ENCODE results near the gene OLFML2B.
"Not testable (repeated sequence)": the region's sequence is repeated elsewhere in the genome, so short reads cannot be mapped to it uniquely, and the experiment has no call there.

OLFML2B gene

GRCh38 chr1:162059721-162060120 is 36.1 kb upstream of the OLFML2B start:
- H4K8ac ChIP-seq (ENCODE audit: low read depth, low read length) = no peak overlapping the region
- H3K23ac ChIP-seq (ENCODE audit: low read length) = peak overlapping the region; percentile 32
- no peak overlapping the region for H2AK5ac ChIP-seq (ENCODE audit: low read length)
- H3K27me3 ChIP-seq (ENCODE audit: insufficient read depth, low read length, poor library complexity) = no peaks in the 10 kb centered on the region
- no peak overlapping the region for H3K18ac ChIP-seq (ENCODE audit: low read length)
- no peak overlapping the region for H3K9ac ChIP-seq (ENCODE audit: low read length)
- no peak overlapping the region for H2BK120ac ChIP-seq (ENCODE audit: low read depth, low read length)
- no peaks in the 10 kb centered on the region for H3K79me2 ChIP-seq (ENCODE audit: control insufficient read depth, insufficient read depth, low read length)
- no peak overlapping the region for H3K4me3 ChIP-seq (ENCODE audit: low read length)
- no peak for DNase-seq
- no peak overlapping the region for H2BK15ac ChIP-seq (replicated peaks; ENCODE audit: low read depth)
- H4K5ac ChIP-seq (ENCODE audit: low read length) = no peak overlapping the region
- no peaks in the 10 kb centered on the region for H3K79me1 ChIP-seq (ENCODE audit: low read length)
- no peak overlapping the region for H2BK5ac ChIP-seq (ENCODE audit: low read length)
- H3K56ac ChIP-seq (ENCODE audit: low read length) = no peak overlapping the region
- H3K27ac ChIP-seq (ENCODE audit: low read depth, low read length) = no peak overlapping the region
- H3K4me2 ChIP-seq (ENCODE audit: low read length) = no peak overlapping the region
- H3K4me1 ChIP-seq (ENCODE audit: control insufficient read depth, low read depth, low read length) = no peaks in the 10 kb centered on the region
- no CpG with 5 or more reads among the region's 3 CpGs for WGBS (ENCODE audit: extremely low coverage, insufficient coverage, low lambda C conversion rate)
- H3K4ac ChIP-seq (ENCODE audit: low read depth, low read length) = no peak overlapping the region
- H3K36me3 ChIP-seq (ENCODE audit: control insufficient read depth, insufficient read depth, low read length) = no peaks in the 10 kb centered on the region

- H3K4me3 ChIP-seq (ENCODE audit: low read length) = no peak overlapping the region
- H3K23ac ChIP-seq (ENCODE audit: low read length) = no peak overlapping the region
- no peak overlapping the region for H4K8ac ChIP-seq (ENCODE audit: low read depth, low read length)
- DNase-seq = no peak
- no peaks in the 10 kb centered on the region for H3K36me3 ChIP-seq (ENCODE audit: control insufficient read depth, insufficient read depth, low read length)
- no peak overlapping the region for H2AK5ac ChIP-seq (ENCODE audit: low read length)
- H3K56ac ChIP-seq (ENCODE audit: low read length) = no peak overlapping the region
- H3K4me2 ChIP-seq (ENCODE audit: low read length) = no peak overlapping the region
- no peak overlapping the region for H3K9ac ChIP-seq (ENCODE audit: low read length)
- H2BK5ac ChIP-seq (ENCODE audit: low read length) = no peak overlapping the region
- no peaks in the 10 kb centered on the region for H3K79me1 ChIP-seq (ENCODE audit: low read length)
- H3K27ac ChIP-seq (ENCODE audit: low read depth, low read length) = no peak overlapping the region
- H3K4ac ChIP-seq (ENCODE audit: low read depth, low read length) = no peak overlapping the region
- no peak overlapping the region for H3K18ac ChIP-seq (ENCODE audit: low read length)
- WGBS (ENCODE audit: extremely low coverage, insufficient coverage, low lambda C conversion rate) = no CpG with 5 or more reads among the region's 3 CpGs
- no peaks in the 10 kb centered on the region for H3K27me3 ChIP-seq (ENCODE audit: insufficient read depth, low read length, poor library complexity)
- H4K5ac ChIP-seq (ENCODE audit: low read length) = no peak overlapping the region
- H2BK120ac ChIP-seq (ENCODE audit: low read depth, low read length) = no peak overlapping the region
- H2BK15ac ChIP-seq (replicated peaks; ENCODE audit: low read depth) = no peak overlapping the region
- no peaks in the 10 kb centered on the region for H3K4me1 ChIP-seq (ENCODE audit: control insufficient read depth, low read depth, low read length)
- no peaks in the 10 kb centered on the region for H3K79me2 ChIP-seq (ENCODE audit: control insufficient read depth, insufficient read depth, low read length)
Observed at GRCh38 chr1:162056579-162056978, 32.9 kb upstream of the OLFML2B start.

- no peak overlapping the region for H3K9ac ChIP-seq (ENCODE audit: low read length)
- no peak overlapping the region for H2BK15ac ChIP-seq (replicated peaks; ENCODE audit: low read depth)
- no peak overlapping the region for H2BK120ac ChIP-seq (ENCODE audit: low read depth, low read length)
- H4K5ac ChIP-seq (ENCODE audit: low read length) = no peak overlapping the region
- H3K27me3 ChIP-seq (ENCODE audit: insufficient read depth, low read length, poor library complexity) = no peaks in the 10 kb centered on the region
- peak; percentile 85 for DNase-seq
- H3K4me2 ChIP-seq (ENCODE audit: low read length) = no peak overlapping the region
- H3K36me3 ChIP-seq (ENCODE audit: control insufficient read depth, insufficient read depth, low read length) = no peaks in the 10 kb centered on the region
- no peak overlapping the region for H3K4me3 ChIP-seq (ENCODE audit: low read length)
- H3K4me1 ChIP-seq (ENCODE audit: control insufficient read depth, low read depth, low read length) = no peaks in the 10 kb centered on the region
- H3K27ac ChIP-seq (ENCODE audit: low read depth, low read length) = no peak overlapping the region
- no peak overlapping the region for H3K4ac ChIP-seq (ENCODE audit: low read depth, low read length)
- WGBS (ENCODE audit: extremely low coverage, insufficient coverage, low lambda C conversion rate) = no CpG with 5 or more reads among the region's 3 CpGs
- H2AK5ac ChIP-seq (ENCODE audit: low read length) = no peak overlapping the region
- no peak overlapping the region for H2BK5ac ChIP-seq (ENCODE audit: low read length)
- no peaks in the 10 kb centered on the region for H3K79me2 ChIP-seq (ENCODE audit: control insufficient read depth, insufficient read depth, low read length)
- H3K56ac ChIP-seq (ENCODE audit: low read length) = no peak overlapping the region
- no peak overlapping the region for H3K23ac ChIP-seq (ENCODE audit: low read length)
- H3K18ac ChIP-seq (ENCODE audit: low read length) = no peak overlapping the region
- H3K79me1 ChIP-seq (ENCODE audit: low read length) = no peaks in the 10 kb centered on the region
- H4K8ac ChIP-seq (ENCODE audit: low read depth, low read length) = no peak overlapping the region
Observed at GRCh38 chr1:162056043-162056442, 32.4 kb upstream of the OLFML2B start.

- H3K4me2 ChIP-seq (ENCODE audit: low read length) = no peak overlapping the region
- no peak overlapping the region for H2BK5ac ChIP-seq (ENCODE audit: low read length)
- H2BK15ac ChIP-seq (replicated peaks; ENCODE audit: low read depth) = no peak overlapping the region
- H3K56ac ChIP-seq (ENCODE audit: low read length) = no peak overlapping the region
- no peak overlapping the region for H4K8ac ChIP-seq (ENCODE audit: low read depth, low read length)
- no peak overlapping the region for H2BK120ac ChIP-seq (ENCODE audit: low read depth, low read length)
- no CpG with 5 or more reads among the region's 3 CpGs for WGBS (ENCODE audit: extremely low coverage, insufficient coverage, low lambda C conversion rate)
- no peak overlapping the region for H3K4me3 ChIP-seq (ENCODE audit: low read length)
- H4K5ac ChIP-seq (ENCODE audit: low read length) = no peak overlapping the region
- H3K18ac ChIP-seq (ENCODE audit: low read length) = no peak overlapping the region
- no peak overlapping the region for H3K4ac ChIP-seq (ENCODE audit: low read depth, low read length)
- no peak for DNase-seq
- H3K27me3 ChIP-seq (ENCODE audit: insufficient read depth, low read length, poor library complexity) = no peaks in the 10 kb centered on the region
- no peaks in the 10 kb centered on the region for H3K4me1 ChIP-seq (ENCODE audit: control insufficient read depth, low read depth, low read length)
- no peaks in the 10 kb centered on the region for H3K36me3 ChIP-seq (ENCODE audit: control insufficient read depth, insufficient read depth, low read length)
- H3K23ac ChIP-seq (ENCODE audit: low read length) = no peak overlapping the region
- H3K27ac ChIP-seq (ENCODE audit: low read depth, low read length) = no peak overlapping the region
- no peak overlapping the region for H3K9ac ChIP-seq (ENCODE audit: low read length)
- no peaks in the 10 kb centered on the region for H3K79me1 ChIP-seq (ENCODE audit: low read length)
- no peaks in the 10 kb centered on the region for H3K79me2 ChIP-seq (ENCODE audit: control insufficient read depth, insufficient read depth, low read length)
- no peak overlapping the region for H2AK5ac ChIP-seq (ENCODE audit: low read length)
Observed at GRCh38 chr1:162055062-162055461, 31.4 kb upstream of the OLFML2B start.

GRCh38 chr1:162053949-162054348 is 30.3 kb upstream of the OLFML2B start:
- H4K8ac ChIP-seq (ENCODE audit: low read depth, low read length); H3K23ac ChIP-seq (ENCODE audit: low read length); H3K27ac ChIP-seq (ENCODE audit: low read depth, low read length); H3K4me1 ChIP-seq (ENCODE audit: control insufficient read depth, low read depth, low read length); H3K4ac ChIP-seq (ENCODE audit: low read depth, low read length); H2BK15ac ChIP-seq (replicated peaks; ENCODE audit: low read depth); H2BK5ac ChIP-seq (ENCODE audit: low read length); H3K79me1 ChIP-seq (ENCODE audit: low read length); H3K4me3 ChIP-seq (ENCODE audit: low read length); H3K27me3 ChIP-seq (ENCODE audit: insufficient read depth, low read length, poor library complexity); H3K36me3 ChIP-seq (ENCODE audit: control insufficient read depth, insufficient read depth, low read length); H3K4me2 ChIP-seq (ENCODE audit: low read length); H4K5ac ChIP-seq (ENCODE audit: low read length); H2BK120ac ChIP-seq (ENCODE audit: low read depth, low read length); DNase-seq; H3K56ac ChIP-seq (ENCODE audit: low read length); H3K9ac ChIP-seq (ENCODE audit: low read length); H2AK5ac ChIP-seq (ENCODE audit: low read length); H3K18ac ChIP-seq (ENCODE audit: low read length); H3K79me2 ChIP-seq (ENCODE audit: control insufficient read depth, insufficient read depth, low read length): not testable (repeated sequence)
- no CpG with 5 or more reads among the region's 3 CpGs for WGBS (ENCODE audit: extremely low coverage, insufficient coverage, low lambda C conversion rate)

- Histone ChIP-seq H3K4me3 (ENCODE audit: low read length) (no peak overlapping the region), H3K79me2 (ENCODE audit: control insufficient read depth, insufficient read depth, low read length) (no peaks in the 10 kb centered on the region), H2BK120ac (ENCODE audit: low read depth, low read length) (no peak overlapping the region), H4K5ac (ENCODE audit: low read length) (no peak overlapping the region), H2BK15ac (replicated peaks; ENCODE audit: low read depth) (no peak overlapping the region), H3K4ac (ENCODE audit: low read depth, low read length) (no peak overlapping the region), H2BK5ac (ENCODE audit: low read length) (no peak overlapping the region), H3K27ac (ENCODE audit: low read depth, low read length) (no peak overlapping the region), H4K8ac (ENCODE audit: low read depth, low read length) (no peak overlapping the region), H3K18ac (ENCODE audit: low read length) (no peak overlapping the region), H3K4me1 (ENCODE audit: control insufficient read depth, low read depth, low read length) (no peaks in the 10 kb centered on the region), H2AK5ac (ENCODE audit: low read length) (no peak overlapping the region), H3K23ac (ENCODE audit: low read length) (no peak overlapping the region), H3K56ac (ENCODE audit: low read length) (no peak overlapping the region), H3K4me2 (ENCODE audit: low read length) (no peak overlapping the region), H3K79me1 (ENCODE audit: low read length) (no peaks in the 10 kb centered on the region), H3K36me3 (ENCODE audit: control insufficient read depth, insufficient read depth, low read length) (no peaks in the 10 kb centered on the region), H3K9ac (ENCODE audit: low read length) (no peak overlapping the region), H3K27me3 (ENCODE audit: insufficient read depth, low read length, poor library complexity) (no peaks in the 10 kb centered on the region)
- DNase-seq = no peak
- no CpG with 5 or more reads among the region's 1 CpG for WGBS (ENCODE audit: extremely low coverage, insufficient coverage, low lambda C conversion rate)
Observed at GRCh38 chr1:162046921-162047320, 23.3 kb upstream of the OLFML2B start.

Measured in mesendoderm (in vitro differentiated cells).